Mesendoderm (in vitro differentiated cells): ENCODE results near the gene CHST12. TPM values are rescaled to one million over a fixed set of nuclear protein-coding genes. Genes with fewer than 3 reads are reported as not detected.

Experiments
- DNase-seq: peaks from one replicate; pipeline ENCODE4 v3.0.0; 2013
- H2AK5ac ChIP-seq: 2 replicates; pipeline ENCODE4 v1.6.1; 2013; ENCODE audit warnings: low read length, inconsistent platforms
- H2BK120ac ChIP-seq: 2 replicates; pipeline ENCODE4 v1.6.1; 2013; ENCODE audit warnings: low read depth, mild to moderate bottlenecking, low read length, moderate library complexity, mixed read lengths
- H2BK15ac ChIP-seq: replicated peaks from 2 replicates; pipeline ENCODE4 v1.6.1; 2013; ENCODE audit warnings: low read depth, mild to moderate bottlenecking, moderate library complexity
- H2BK5ac ChIP-seq: 2 replicates; pipeline ENCODE4 v1.6.1; 2013; ENCODE audit warnings: low read length, inconsistent platforms
- H3K18ac ChIP-seq: 2 replicates; pipeline ENCODE4 v1.6.1; 2013; ENCODE audit warnings: mild to moderate bottlenecking, low read length, mixed read lengths
- H3K23ac ChIP-seq: one replicate; pipeline ENCODE4 v1.6.1; 2013; ENCODE audit warnings: low read length
- H3K27ac ChIP-seq: 2 replicates; pipeline ENCODE4 v1.5.1; 2013; ENCODE audit warnings: low read depth, mild to moderate bottlenecking, inconsistent platforms, low read length, moderate library complexity
- H3K27me3 ChIP-seq: 2 replicates; pipeline ENCODE4 v1.6.1; 2013; ENCODE audit warnings: low read length, control low read depth, mild to moderate bottlenecking, inconsistent platforms; ENCODE audit not compliant: insufficient read depth, poor library complexity
- H3K36me3 ChIP-seq: 2 replicates; pipeline ENCODE4 v1.6.1; 2013; ENCODE audit warnings: low read length, inconsistent platforms; ENCODE audit not compliant: control insufficient read depth, insufficient read depth
- H3K4ac ChIP-seq: one replicate; pipeline ENCODE4 v1.6.1; 2013; ENCODE audit warnings: low read depth, mild to moderate bottlenecking, low read length, moderate library complexity
- H3K4me1 ChIP-seq: 2 replicates; pipeline ENCODE4 v1.6.1; 2013; ENCODE audit warnings: low read depth, low read length, inconsistent platforms; ENCODE audit not compliant: control insufficient read depth
- H3K4me2 ChIP-seq: 2 replicates; pipeline ENCODE4 v1.6.1; 2013; ENCODE audit warnings: low read length
- H3K4me3 ChIP-seq: 2 replicates; pipeline ENCODE4 v1.5.1; 2013; ENCODE audit warnings: mild to moderate bottlenecking, low read length
- H3K56ac ChIP-seq: one replicate; pipeline ENCODE4 v1.6.1; 2013; ENCODE audit warnings: low read length
- H3K79me1 ChIP-seq: 2 replicates; pipeline ENCODE4 v1.6.1; 2013; ENCODE audit warnings: low read length, inconsistent platforms
- H3K79me2 ChIP-seq: 2 replicates; pipeline ENCODE4 v1.6.1; 2013; ENCODE audit warnings: mild to moderate bottlenecking, low read length; ENCODE audit not compliant: control insufficient read depth, insufficient read depth
- H3K9ac ChIP-seq: 2 replicates; pipeline ENCODE4 v1.6.1; 2013; ENCODE audit warnings: low read length, inconsistent platforms
- H4K5ac ChIP-seq: one replicate; pipeline ENCODE4 v1.6.1; 2013; ENCODE audit warnings: low read length
- H4K8ac ChIP-seq: one replicate; pipeline ENCODE4 v1.6.1; 2013; ENCODE audit warnings: low read depth, mild to moderate bottlenecking, control low read depth, low read length, moderate library complexity
- WGBS: extraction: QIAGEN DNeasy Blood & Tissue Kit; methylation state at CpG from one replicate; pipeline ENCODE4 v1.1.7; 2013; ENCODE audit warnings: low lambda C conversion rate, missing lambda C conversion rate; ENCODE audit not compliant: insufficient coverage; ENCODE audit errors: extremely low coverage; 5-methylcytosine and 5-hydroxymethylcytosine counted together
- polyA plus RNA-seq, 2 experiments: library from polyadenylated mRNA; stranded (reverse); fragments of 200-250 nt; gene quantifications; one replicate each; pipeline ENCODE4 v1.2.3, GENCODE V29; 2013

The CHST12 gene
- 8.7 TPM for polyA plus RNA-seq (2013, experiment 1 of 2)
- 8.9 TPM for polyA plus RNA-seq (2013, experiment 2 of 2)

DNA sequence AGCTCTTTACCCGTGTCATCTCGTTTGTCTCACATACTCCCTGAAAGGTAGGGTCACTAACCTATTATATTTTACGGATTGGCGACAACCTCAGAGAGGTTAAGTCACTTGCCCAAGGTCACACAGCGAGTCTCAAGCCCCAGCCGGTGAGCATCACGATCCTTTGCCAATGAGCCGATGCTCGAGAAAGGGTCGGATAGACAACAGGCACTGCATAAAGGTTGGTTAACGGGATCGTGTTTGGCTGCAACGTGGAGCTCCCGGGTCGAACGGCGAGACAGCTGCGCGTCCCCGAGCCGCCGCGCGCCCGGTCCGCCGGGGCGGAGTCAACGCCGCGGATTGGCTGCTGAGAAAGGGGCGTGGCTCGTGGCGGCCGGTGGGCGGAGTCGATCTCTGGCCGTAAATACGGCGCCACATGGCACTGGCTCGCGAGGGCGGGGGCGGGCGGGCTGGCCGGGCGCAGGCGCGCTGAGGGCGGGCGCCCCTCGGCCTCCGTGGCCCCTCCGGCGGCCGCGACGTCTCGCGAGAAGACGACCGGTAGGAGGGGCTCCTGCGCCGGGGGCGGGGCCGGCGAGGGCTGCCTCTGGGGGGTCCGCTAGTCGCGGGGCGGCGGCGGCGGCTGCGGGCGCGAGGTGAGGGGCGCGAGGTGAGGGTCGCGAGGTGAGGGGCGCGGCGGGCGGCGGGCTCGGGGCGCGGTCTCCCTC lies at the start of gene CHST12:
Gene CHST12, plus strand, starts transcription at position 598 of the 704 bp plus-strand sequence. CDS start 29,029 bp downstream, outside the sequence.
- Histone ChIP-seq H2BK15ac (no peak within 1 kb of the TSS), H3K4me3 (peak within 1 kb of the TSS; percentile 95), H2AK5ac (no peak within 1 kb of the TSS), H4K5ac (no peak within 1 kb of the TSS), H3K56ac (peak within 1 kb of the TSS; percentile 88), H3K9ac (peak within 1 kb of the TSS; percentile 84), H3K4ac (peak within 1 kb of the TSS; percentile 49), H3K4me2 (peak within 1 kb of the TSS; percentile 97), H2BK120ac (no peak within 1 kb of the TSS), H3K4me1 (no peaks in the 10 kb centered on the region), H3K18ac (peak within 1 kb of the TSS; percentile 9), H3K36me3 (no peaks in the 10 kb centered on the region), H4K8ac (no peak within 1 kb of the TSS), H3K79me2 (peaks cover 2% of the 10 kb centered on the region), H2BK5ac (no peak within 1 kb of the TSS), H3K27me3 (no peaks in the 10 kb centered on the region), H3K23ac (peak within 1 kb of the TSS; percentile 1), H3K79me1 (peaks cover 5% of the 10 kb centered on the region), H3K27ac (no peak within 1 kb of the TSS)
- WGBS = no CpG with 5 or more reads among the region's 89 CpGs
- peak; percentile 95 for DNase-seq

DNA sequence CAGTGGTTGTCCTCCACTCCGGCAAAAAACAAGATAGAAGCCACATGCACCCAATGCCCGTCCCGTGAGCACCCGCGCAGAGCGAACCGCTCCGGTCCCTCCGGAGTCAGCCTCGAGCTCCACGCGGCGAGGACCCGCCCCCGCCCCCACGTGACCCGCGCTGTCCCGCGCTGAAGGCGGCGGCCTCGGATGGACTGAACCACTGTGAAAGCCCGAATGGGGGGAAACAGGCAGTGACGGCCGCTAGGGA lies 49.5 kb upstream of the CHST12 start:
- Histone ChIP-seq H3K79me2 (peaks cover 50% of the 10 kb centered on the region), H4K5ac (no peak overlapping the region), H3K4me3 (peak overlapping the region; percentile 85), H3K27me3 (no peaks in the 10 kb centered on the region), H3K27ac (peak overlapping the region; percentile 75), H3K4me2 (peak overlapping the region; percentile 66), H2BK120ac (peak overlapping the region; percentile 46), H2AK5ac (no peak overlapping the region), H2BK5ac (peak overlapping the region; percentile 44), H3K4ac (peak overlapping the region; percentile 83), H3K56ac (peak overlapping the region; percentile 97), H3K4me1 (no peaks in the 10 kb centered on the region), H2BK15ac (no peak overlapping the region), H4K8ac (no peak overlapping the region), H3K36me3 (peaks cover 3% of the 10 kb centered on the region), H3K18ac (peak overlapping the region; percentile 72), H3K23ac (no peak overlapping the region), H3K79me1 (peaks cover 4% of the 10 kb centered on the region), H3K9ac (peak overlapping the region; percentile 91)
- WGBS = no CpG with 5 or more reads among the region's 26 CpGs
- DNase-seq = peak; percentile 92

- DNase-seq = peak; percentile 95
- H3K4me2 ChIP-seq = peak within 1 kb of the TSS; percentile 66
- H3K27ac ChIP-seq = peak within 1 kb of the TSS; percentile 75
- peak within 1 kb of the TSS; percentile 97 for H3K56ac ChIP-seq
- H3K27me3 ChIP-seq = no peaks in the 10 kb centered on the region
- H4K5ac ChIP-seq = no peak within 1 kb of the TSS
- H2AK5ac ChIP-seq = no peak within 1 kb of the TSS
- no peak within 1 kb of the TSS for H2BK15ac ChIP-seq
- peak within 1 kb of the TSS; percentile 72 for H3K18ac ChIP-seq
- H3K4me1 ChIP-seq = no peaks in the 10 kb centered on the region
- H2BK5ac ChIP-seq = peak within 1 kb of the TSS; percentile 97
- H3K79me2 ChIP-seq = peaks cover 55% of the 10 kb centered on the region
- peak within 1 kb of the TSS; percentile 91 for H3K9ac ChIP-seq
- no CpG with 5 or more reads among the region's 55 CpGs for WGBS
- H3K4me3 ChIP-seq = peak within 1 kb of the TSS; percentile 85
- peaks cover 4% of the 10 kb centered on the region for H3K79me1 ChIP-seq
- H3K36me3 ChIP-seq = peaks cover 5% of the 10 kb centered on the region
- H3K23ac ChIP-seq = no peak within 1 kb of the TSS
- H4K8ac ChIP-seq = no peak within 1 kb of the TSS
- peak within 1 kb of the TSS; percentile 46 for H2BK120ac ChIP-seq
- H3K4ac ChIP-seq = peak within 1 kb of the TSS; percentile 97
These were observed 49.0 kb upstream of the CHST12 start, which contains the start of gene EIF3B for GRCh38 chr7:2354186-2354938. Gene EIF3B, plus strand, starts transcription at chr7:2354827. Its CDS starts 95 bp downstream, at chr7:2354922.

DNA sequence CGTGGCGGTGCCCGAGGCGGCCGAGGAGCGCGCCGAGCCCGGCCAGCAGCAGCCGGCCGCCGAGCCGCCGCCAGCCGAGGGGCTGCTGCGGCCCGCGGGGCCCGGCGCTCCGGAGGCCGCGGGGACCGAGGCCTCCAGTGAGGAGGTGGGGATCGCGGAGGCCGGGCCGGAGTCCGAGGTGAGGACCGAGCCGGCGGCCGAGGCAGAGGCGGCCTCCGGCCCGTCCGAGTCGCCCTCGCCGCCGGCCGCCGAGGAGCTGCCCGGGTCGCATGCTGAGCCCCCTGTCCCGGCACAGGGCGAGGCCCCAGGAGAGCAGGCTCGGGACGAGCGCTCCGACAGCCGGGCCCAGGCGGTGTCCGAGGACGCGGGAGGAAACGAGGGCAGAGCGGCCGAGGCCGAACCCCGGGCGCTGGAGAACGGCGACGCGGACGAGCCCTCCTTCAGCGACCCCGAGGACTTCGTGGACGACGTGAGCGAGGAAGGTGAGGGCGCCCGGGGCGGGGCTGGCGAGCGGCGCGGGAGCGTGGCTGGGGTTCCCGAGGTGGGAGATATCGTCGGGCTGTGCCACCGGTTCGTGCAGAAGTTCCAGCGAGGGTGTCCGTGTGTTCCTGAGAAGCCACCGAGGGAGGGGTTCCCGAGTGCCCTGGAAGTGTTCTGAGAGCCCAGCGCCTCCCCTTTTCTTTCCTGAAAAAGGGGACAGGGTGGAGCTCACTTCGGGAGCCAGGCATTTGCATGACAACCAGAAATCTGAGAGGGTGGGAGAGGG lies 48.3 kb upstream of the CHST12 start:
- no peak overlapping the region for H4K8ac ChIP-seq
- no CpG with 5 or more reads among the region's 92 CpGs for WGBS
- no peaks in the 10 kb centered on the region for H3K27me3 ChIP-seq
- peak overlapping the region; percentile 34 for H3K18ac ChIP-seq
- peak overlapping the region; percentile 8 for H2BK120ac ChIP-seq
- peak overlapping the region; percentile 30 for H3K4me2 ChIP-seq
- DNase-seq = peak; percentile 27
- no peak overlapping the region for H2AK5ac ChIP-seq
- no peak overlapping the region for H2BK15ac ChIP-seq
- H3K79me1 ChIP-seq = peaks cover 4% of the 10 kb centered on the region
- H4K5ac ChIP-seq = no peak overlapping the region
- H3K9ac ChIP-seq = peak overlapping the region; percentile 91
- no peak overlapping the region for H3K23ac ChIP-seq
- peak overlapping the region; percentile 42 for H3K27ac ChIP-seq
- H3K56ac ChIP-seq = peak overlapping the region; percentile 97
- peaks cover 63% of the 10 kb centered on the region for H3K79me2 ChIP-seq
- H3K4me3 ChIP-seq = peak overlapping the region; percentile 81
- peak overlapping the region; percentile 97 for H3K4ac ChIP-seq
- H2BK5ac ChIP-seq = no peak overlapping the region
- no peaks in the 10 kb centered on the region for H3K4me1 ChIP-seq
- peaks cover 5% of the 10 kb centered on the region for H3K36me3 ChIP-seq

- Histone ChIP-seq H3K4me1 (no peaks in the 10 kb centered on the region), H3K9ac (peak overlapping the region; percentile 91), H3K4ac (no peak overlapping the region), H3K18ac (no peak overlapping the region), H2BK15ac (no peak overlapping the region), H3K27ac (no peak overlapping the region), H3K4me3 (peak overlapping the region; percentile 81), H3K56ac (peak overlapping the region; percentile 97), H3K4me2 (peak overlapping the region; percentile 30), H3K27me3 (no peaks in the 10 kb centered on the region), H3K23ac (no peak overlapping the region), H3K36me3 (peaks cover 5% of the 10 kb centered on the region), H2BK5ac (no peak overlapping the region), H3K79me1 (peaks cover 5% of the 10 kb centered on the region), H4K5ac (no peak overlapping the region), H4K8ac (no peak overlapping the region), H3K79me2 (peaks cover 68% of the 10 kb centered on the region), H2AK5ac (no peak overlapping the region), H2BK120ac (no peak overlapping the region)
- WGBS = no CpG with 5 or more reads among the region's 9 CpGs
- DNase-seq = no peak
These were observed 47.8 kb upstream of the CHST12 start for GRCh38 chr7:2355705-2356008.
